ENCODE data around the gene HHEX.

The HHEX gene

GRCh38 chr10:92695679-92696605, 6.2 kb downstream of the HHEX start:
- DNase-seq: no peak

DNA sequence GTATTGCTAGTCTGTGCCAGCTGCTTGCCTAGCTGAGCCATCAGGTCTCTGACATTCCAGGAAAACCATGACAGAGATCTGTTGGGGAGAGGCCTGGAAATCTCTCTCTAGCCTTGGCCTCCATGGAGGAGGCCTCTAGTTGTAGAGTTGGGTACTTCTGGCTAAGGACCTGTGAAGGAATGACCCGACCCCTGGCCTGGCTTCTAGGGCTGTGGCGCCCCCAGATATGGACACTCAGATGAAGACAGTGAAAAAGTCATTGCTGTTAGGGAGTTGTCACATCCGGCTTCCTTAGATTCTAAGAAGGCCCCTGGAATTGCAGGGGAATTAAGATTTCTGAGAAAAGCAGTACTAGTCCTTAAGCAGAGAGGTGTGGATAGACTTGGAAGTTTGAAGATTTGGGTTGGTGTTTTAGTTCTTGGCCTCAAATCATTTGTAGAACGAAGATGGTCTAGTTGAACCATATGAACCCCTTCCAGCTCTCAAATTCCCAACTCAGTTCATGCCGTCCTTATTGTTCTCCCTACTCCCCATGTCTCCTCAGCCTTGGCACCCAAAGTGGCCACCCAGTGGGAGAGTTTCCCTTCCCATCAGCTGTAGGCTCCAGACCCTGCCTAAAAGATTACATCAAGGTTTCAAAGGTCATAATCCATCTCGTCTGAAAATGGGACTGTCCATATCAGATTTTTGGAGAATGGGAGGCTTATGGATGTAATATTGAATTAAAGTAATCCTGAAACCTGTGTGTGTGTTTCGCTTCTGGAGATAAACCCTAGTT, 7.0 kb downstream of the HHEX start:
- no peak for DNase-seq

GRCh38 chr10:92697663-92698511, 8.1 kb downstream of the HHEX start:
- no peak for DNase-seq

- no peak for DNase-seq
Measured at GRCh38 chr10:92699193-92699517, 9.4 kb downstream of the HHEX start.

DNA sequence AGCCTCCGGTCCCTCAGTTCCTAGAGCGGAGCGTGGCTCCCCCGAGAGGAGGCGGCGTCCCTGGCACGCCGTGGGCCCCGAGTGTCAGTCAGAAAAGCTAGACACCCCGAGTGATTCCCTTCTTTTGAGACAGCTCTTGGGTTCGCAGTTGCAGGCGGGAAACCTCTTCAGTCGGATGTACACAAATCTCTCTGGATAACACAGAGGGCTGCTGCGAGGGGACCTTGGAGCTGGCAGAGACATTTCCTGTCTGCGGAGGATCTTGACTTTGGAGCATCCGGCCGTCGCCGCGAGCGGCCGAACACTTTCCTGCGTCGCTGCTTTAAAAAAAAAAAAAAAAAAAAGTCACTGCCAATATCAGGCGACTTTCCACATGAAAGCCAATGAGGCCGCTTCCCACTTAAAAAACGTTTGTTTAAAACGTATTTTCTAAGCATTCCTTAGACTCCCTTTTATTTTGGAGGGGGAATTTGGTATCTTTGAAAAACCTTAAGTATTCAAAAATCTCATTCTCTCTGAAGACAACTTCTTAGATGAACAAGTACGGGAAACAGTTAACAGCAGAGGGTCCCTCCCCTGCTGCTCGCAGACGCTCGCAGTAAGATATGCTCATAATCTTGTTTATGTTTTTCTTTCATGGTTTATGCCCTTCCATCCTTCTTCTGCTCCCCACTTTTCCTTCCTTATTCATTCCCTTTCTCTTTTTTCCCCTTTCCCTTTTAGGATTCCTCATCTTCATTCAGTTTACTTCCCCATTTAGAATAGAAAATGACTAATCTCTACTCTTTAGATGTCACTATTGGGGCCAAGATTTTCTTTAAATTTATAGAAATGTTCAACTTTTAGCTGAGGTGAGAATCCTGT, 10.0 kb downstream of the HHEX start:
- DNase-seq: no peak

- no peak for DNase-seq
Measured at GRCh38 chr10:92702301-92702916, 12.7 kb downstream of the HHEX start.

DNA sequence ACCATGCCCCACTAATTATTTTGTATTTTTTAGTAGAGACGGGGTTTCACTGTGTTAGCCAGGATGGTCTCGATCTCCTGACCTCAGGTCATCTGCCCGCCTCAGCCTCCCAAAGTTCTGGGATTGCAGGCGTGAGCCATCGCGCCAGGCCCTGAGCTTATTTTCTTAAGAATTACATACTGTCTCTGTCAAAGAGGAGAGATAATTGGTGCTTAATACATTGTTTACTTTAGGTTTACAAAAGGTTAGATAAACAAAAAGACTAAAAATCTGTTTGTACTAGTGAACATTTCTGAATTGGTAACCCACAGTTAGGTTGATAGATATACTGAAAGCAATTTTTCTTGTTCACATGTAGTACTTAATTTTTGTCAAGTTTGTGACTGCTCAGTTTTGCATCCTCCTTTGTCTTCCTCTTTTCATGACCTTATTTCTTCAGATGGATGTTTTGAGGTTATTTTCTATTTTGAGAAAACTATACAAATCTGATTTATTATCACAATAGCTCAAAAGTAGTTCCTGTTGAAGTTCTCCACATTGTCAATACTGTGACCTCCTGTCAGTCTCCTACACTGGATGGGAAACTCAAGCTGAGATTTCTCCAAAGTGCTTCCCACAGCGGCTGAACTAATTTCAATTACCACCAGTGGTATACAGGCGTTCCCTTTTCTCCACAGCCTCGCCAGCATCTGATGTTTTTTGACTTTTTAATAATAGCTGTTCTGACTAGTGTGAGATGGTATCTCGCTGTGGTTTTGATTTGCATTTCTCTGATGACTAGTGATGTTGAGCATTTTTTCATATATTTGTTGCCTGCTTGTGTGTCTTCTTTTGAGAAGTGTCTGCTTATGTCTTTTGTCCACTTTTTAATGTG, 22.5 kb downstream of the HHEX start:
- DNase-seq: no peak

- no peak for DNase-seq
Measured at GRCh38 chr10:92714152-92714845, 24.5 kb downstream of the HHEX start.

GRCh38 chr10:92714872-92715271, 25.1 kb downstream of the HHEX start:
- no peak for DNase-seq

GRCh38 chr10:92719991-92720830, 30.5 kb downstream of the HHEX start:
- no peak for DNase-seq

GRCh38 chr10:92720831-92721165, 31.0 kb downstream of the HHEX start:
- DNase-seq: no peak

- no peak for DNase-seq
Measured at GRCh38 chr10:92722349-92722748, 32.6 kb downstream of the HHEX start.

- no peak for DNase-seq
Measured at GRCh38 chr10:92727141-92727540, 37.4 kb downstream of the HHEX start.

DNA sequence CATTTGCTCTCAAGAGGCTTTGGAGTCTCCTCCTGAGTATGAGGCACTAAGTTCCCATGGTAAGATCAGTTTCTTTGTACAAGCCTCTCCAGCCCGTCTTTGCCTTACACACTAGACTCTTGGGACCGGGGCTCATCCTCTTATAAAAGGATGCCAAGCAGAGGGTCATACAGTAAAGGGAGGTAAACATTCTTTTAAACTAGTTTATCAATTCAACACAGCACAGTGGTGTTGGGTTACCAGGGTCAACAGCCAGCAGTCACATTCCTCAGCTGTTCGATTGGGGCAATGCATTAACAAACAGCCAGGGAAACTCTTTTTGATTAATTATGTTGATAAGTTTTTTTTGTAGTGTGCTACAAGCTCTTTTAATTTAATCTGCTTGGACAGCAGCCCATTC, 37.8 kb downstream of the HHEX start:
- no peak for DNase-seq

DNA sequence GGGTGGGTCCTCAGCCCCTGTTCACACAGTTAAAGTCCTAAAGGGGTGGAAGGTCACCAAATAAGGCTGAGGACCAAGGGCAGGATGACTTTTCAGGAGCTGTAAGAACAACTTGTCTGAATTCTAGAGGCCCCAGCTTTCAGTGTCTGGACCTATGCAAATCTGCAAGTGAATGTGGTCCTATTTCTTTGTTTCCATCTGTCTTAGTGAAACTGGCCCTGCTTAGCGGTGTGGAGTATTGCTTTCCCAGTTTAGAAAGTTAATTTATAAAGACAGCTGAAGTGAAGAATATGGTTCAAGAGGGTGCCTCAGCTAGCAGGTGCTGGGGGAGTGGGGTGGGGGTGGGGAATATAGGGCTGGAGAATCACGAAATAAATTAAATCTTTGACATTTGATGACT, 40.1 kb downstream of the HHEX start:
- DNase-seq: no peak

- DNase-seq: no peak
Measured at GRCh38 chr10:92732958-92733357, 43.2 kb downstream of the HHEX start.

DNA sequence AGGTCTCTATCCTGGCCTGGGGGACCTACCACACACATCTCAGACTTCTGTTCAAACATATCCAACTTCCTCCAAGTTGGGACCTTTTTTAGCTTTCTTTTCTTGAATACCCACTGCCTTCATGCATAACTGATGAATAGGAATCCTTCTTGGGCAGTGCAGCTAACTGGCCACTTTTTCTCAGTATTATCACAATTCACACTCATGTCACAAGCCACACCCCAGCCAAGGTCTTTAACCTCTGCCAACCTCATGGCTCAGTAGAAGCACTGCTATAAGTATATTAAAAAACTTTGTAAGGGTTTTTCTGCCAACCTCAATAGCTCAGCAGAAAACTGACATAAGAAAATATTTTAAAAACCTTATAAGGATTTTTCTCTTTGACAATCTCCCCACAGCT, 44.5 kb downstream of the HHEX start:
- DNase-seq: no peak

DNA sequence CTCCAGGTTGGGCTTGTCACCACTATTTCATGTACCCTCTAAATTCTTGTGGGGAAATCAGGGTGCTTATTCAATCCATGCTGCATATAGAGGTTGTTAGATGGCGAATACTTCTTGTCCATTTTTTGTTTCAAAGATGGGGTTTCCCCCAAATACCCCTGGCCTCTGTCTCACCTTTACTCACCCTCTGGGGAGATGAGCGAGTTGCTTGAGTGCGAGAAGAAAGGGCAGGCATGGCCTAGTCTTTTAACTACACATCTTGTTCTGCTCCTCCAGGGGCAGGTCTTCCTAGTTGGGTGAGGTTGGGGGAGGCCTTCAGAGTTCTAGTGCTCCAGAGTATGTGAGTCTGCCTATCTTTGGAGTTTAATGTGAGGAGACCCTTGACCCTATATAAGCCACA, 46.2 kb downstream of the HHEX start:
- DNase-seq: no peak

- DNase-seq: no peak
Measured at GRCh38 chr10:92737484-92737883, 47.7 kb downstream of the HHEX start.

Data from NCI-H446 treated with DMSO at 0.1 percent for 48 hours (cell line).